ENCODE data around the gene USP3. TPM values are rescaled to one million over a fixed set of nuclear protein-coding genes. Genes with fewer than 3 reads are reported as not detected.

Gene USP3
- total and polyA plus RNA-seq, 10 donors, result 29.5 to 136 (median 95.0) TPM

DNA sequence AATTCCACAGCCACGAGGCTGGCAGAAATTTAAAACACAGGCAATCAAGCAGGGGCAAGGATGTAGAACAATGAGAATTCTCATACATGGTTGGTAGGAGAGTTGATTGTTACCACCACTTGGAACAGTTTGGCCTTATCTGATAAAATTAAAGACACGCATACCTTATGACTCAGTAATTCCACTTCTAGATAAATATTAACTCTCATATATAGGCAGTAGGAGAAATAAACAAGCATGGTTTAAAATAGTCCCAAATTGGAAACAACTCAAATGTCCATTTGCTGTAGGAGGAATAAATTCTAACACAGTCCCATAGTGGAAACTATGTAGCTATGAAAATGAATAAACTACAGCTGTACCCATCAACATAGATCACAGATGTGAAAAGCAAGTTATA lies 42.3 kb upstream of the USP3 start:
- Histone ChIP-seq H3K4me1 (peaks cover 7 to 25% (median 13%) of the 10 kb centered on the region in 6 donors), H3K36me3 (no peaks in the 10 kb centered on the region), H3K4me3 (no peak overlapping the region), H3K9me3 (peaks cover 0 to 3% (median 0%) of the 10 kb centered on the region in 8 donors), H3K27ac (no peak overlapping the region), H3K27me3 (replicated peaks in 1 of 7) (no peaks in the 10 kb centered on the region)
- DNase-seq, result no peak
- TF ChIP-seq, protein P1, sequence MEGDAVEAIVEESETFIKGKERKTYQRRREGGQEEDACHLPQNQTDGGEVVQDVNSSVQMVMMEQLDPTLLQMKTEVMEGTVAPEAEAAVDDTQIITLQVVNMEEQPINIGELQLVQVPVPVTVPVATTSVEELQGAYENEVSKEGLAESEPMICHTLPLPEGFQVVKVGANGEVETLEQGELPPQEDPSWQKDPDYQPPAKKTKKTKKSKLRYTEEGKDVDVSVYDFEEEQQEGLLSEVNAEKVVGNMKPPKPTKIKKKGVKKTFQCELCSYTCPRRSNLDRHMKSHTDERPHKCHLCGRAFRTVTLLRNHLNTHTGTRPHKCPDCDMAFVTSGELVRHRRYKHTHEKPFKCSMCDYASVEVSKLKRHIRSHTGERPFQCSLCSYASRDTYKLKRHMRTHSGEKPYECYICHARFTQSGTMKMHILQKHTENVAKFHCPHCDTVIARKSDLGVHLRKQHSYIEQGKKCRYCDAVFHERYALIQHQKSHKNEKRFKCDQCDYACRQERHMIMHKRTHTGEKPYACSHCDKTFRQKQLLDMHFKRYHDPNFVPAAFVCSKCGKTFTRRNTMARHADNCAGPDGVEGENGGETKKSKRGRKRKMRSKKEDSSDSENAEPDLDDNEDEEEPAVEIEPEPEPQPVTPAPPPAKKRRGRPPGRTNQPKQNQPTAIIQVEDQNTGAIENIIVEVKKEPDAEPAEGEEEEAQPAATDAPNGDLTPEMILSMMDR (IDR thresholded peaks at IDR 0.05 in 8 of 11, conservative IDR thresholded peaks at IDR 0.05 in 3 of 11), result no peak
- TF ChIP-seq POLR2AphosphoS5 (IDR thresholded peaks at IDR 0.05) (no peak), POLR2A (IDR thresholded peaks at IDR 0.05) (no peak)
- WGBS, 5 donors, result 63 to 79% (median 69%) methylated on average over 2 of the region's 2 CpGs
- intact Hi-C loops (cut with DNase I; ENCODE audit: low total_unique reads), result no loop called here

DNA sequence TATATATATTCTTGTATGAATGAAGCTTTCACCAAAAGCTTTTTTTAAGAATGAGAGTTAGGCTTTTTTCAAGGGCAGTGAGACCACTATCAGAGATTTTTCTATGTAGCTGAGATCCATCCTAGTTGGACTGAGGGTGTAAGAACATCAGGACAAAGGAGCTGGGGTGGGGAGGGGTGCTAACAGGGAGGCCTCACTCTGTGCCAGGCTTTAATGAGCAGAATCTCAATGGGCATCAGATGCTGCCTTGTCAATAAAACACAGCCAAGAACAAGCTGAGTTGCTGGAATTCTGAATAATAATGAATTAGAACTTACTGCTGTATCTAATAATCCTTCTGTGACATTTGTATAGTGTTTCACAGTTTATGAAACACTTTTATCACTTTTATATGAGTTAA lies 41.4 kb upstream of the USP3 start:
- DNase-seq, result no peak
- Histone ChIP-seq H3K27ac (no peak overlapping the region), H3K9me3 (peaks cover 0 to 3% (median 0%) of the 10 kb centered on the region in 8 donors), H3K4me1 (peaks cover 7 to 29% (median 14%) of the 10 kb centered on the region in 6 donors), H3K4me3 (no peak overlapping the region), H3K36me3 (no peaks in the 10 kb centered on the region), H3K27me3 (replicated peaks in 1 of 7) (no peaks in the 10 kb centered on the region)
- intact Hi-C loops (cut with DNase I; ENCODE audit: low total_unique reads), result no loop called here
- TF ChIP-seq POLR2AphosphoS5 (IDR thresholded peaks at IDR 0.05), result no peak
- TF ChIP-seq, protein P1 (IDR thresholded peaks at IDR 0.05 in 8 of 11, conservative IDR thresholded peaks at IDR 0.05 in 3 of 11), result no peak
- no peak for TF ChIP-seq POLR2A (IDR thresholded peaks at IDR 0.05)

DNA sequence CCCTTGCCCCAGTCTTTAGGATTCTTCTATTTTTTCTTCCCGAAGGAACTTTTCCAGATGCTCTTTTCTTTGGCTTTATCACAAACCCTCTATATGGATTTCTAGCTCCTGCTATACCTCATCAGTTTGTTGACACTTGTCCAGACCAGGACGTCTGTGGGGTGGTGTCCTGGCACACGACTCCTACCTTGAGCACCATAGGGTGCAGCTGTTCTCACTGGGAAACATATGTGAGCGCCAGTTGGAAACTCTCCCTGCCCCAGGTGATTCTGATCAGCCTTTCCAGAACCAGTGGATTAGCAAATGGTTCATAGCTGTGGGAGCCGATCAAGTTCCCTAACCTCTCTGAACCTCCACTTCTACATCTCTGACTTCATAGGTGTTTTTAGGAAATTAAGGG lies 40.6 kb upstream of the USP3 start:
- 78 to 96% (median 86%) methylated on average over 5 of the region's 5 CpGs for WGBS, 5 donors
- DNase-seq, result no peak
- no peak for TF ChIP-seq POLR2AphosphoS5 (IDR thresholded peaks at IDR 0.05)
- TF ChIP-seq POLR2A (IDR thresholded peaks at IDR 0.05), result no peak
- TF ChIP-seq, protein P1 (IDR thresholded peaks at IDR 0.05 in 8 of 11, conservative IDR thresholded peaks at IDR 0.05 in 3 of 11), result no peak
- intact Hi-C loops (cut with DNase I; ENCODE audit: low total_unique reads), result no loop called here
- Histone ChIP-seq H3K9me3 (peaks cover 0 to 3% (median 0%) of the 10 kb centered on the region in 8 donors), H3K36me3 (no peaks in the 10 kb centered on the region), H3K4me3 (no peak overlapping the region), H3K27me3 (replicated peaks in 1 of 7) (no peaks in the 10 kb centered on the region), H3K4me1 (peaks cover 7 to 29% (median 14%) of the 10 kb centered on the region in 6 donors), H3K27ac (no peak overlapping the region)

DNA sequence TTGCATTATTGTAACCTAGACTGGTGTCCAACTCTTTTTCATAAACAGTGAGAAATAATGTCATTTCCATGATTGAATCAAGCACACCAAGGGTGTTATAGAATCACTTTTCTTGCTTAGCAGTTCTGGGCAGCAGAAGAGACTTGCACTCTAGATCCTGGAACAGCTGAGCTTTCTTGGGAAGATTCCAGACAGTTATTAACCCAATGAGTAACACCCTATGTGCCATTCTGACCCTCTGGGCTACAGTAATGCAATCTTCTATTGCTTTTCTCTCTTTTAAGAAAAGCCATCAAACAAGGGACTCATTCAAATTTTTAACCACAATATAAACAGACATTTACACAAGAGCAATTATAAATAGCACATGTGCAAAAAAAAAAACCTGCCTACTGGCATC lies 39.3 kb upstream of the USP3 start:
- no peak for DNase-seq
- TF ChIP-seq POLR2AphosphoS5 (IDR thresholded peaks at IDR 0.05) (no peak), POLR2A (IDR thresholded peaks at IDR 0.05) (no peak)
- TF ChIP-seq, protein P1 (IDR thresholded peaks at IDR 0.05 in 8 of 11, conservative IDR thresholded peaks at IDR 0.05 in 3 of 11), result no peak
- H3K27me3 ChIP-seq (replicated peaks in 1 of 7), result no peaks in the 10 kb centered on the region
- no peaks in the 10 kb centered on the region for H3K9me3 ChIP-seq
- intact Hi-C loops (cut with DNase I; ENCODE audit: low total_unique reads), result no loop called here
- H3K4me3 ChIP-seq, result no peak overlapping the region
- no peaks in the 10 kb centered on the region for H3K36me3 ChIP-seq
- H3K27ac ChIP-seq, result no peak overlapping the region
- peaks cover 7 to 29% (median 14%) of the 10 kb centered on the region in 6 donors for H3K4me1 ChIP-seq
